GM19238 (cell line): Measurements from ENCODE around the gene MTX2.
"Not testable (repeated sequence)": the region's sequence is repeated elsewhere in the genome, so short reads cannot be mapped to it uniquely, and the experiment has no call there.

Experiments
- DNase-seq: peaks from one replicate; pipeline ENCODE4 v3.0.0; 2011; ENCODE audit warnings: low spot score; ENCODE audit not compliant: insufficient read length

Gene MTX2

GRCh38 chr2:176285321-176285720 is 16.1 kb downstream of the MTX2 start:
- no peak for DNase-seq

GRCh38 chr2:176291335-176291734 is 22.1 kb downstream of the MTX2 start:
- no peak for DNase-seq

GRCh38 chr2:176291809-176292283 is 22.6 kb downstream of the MTX2 start:
- DNase-seq = no peak

GRCh38 chr2:176292608-176293007 is 23.4 kb downstream of the MTX2 start:
- DNase-seq = no peak

- no peak for DNase-seq
Measured at GRCh38 chr2:176293334-176293733, 24.1 kb downstream of the MTX2 start.

GRCh38 chr2:176297067-176297466 is 27.8 kb downstream of the MTX2 start:
- DNase-seq = no peak

GRCh38 chr2:176297737-176298136 is 28.5 kb downstream of the MTX2 start:
- no peak for DNase-seq

GRCh38 chr2:176306020-176306419 is 36.8 kb downstream of the MTX2 start:
- DNase-seq = not testable (repeated sequence)

- no peak for DNase-seq
Measured at GRCh38 chr2:176317199-176317598, 48.0 kb downstream of the MTX2 start.

GRCh38 chr2:176317623-176318065 is 48.4 kb downstream of the MTX2 start:
- DNase-seq = no peak

GRCh38 chr2:176321916-176322315 is 52.7 kb downstream of the MTX2 start:
- no peak for DNase-seq

GRCh38 chr2:176324862-176325261 is 55.6 kb downstream of the MTX2 start:
- no peak for DNase-seq

- DNase-seq = no peak
Measured at GRCh38 chr2:176325732-176326131, 56.5 kb downstream of the MTX2 start.

GRCh38 chr2:176328149-176328548 is 58.9 kb downstream of the MTX2 start:
- no peak for DNase-seq

GRCh38 chr2:176330612-176331011 is 61.4 kb downstream of the MTX2 start:
- no peak for DNase-seq

- DNase-seq = no peak
Measured at GRCh38 chr2:176331646-176332045, 62.4 kb downstream of the MTX2 start.

- no peak for DNase-seq
Measured at GRCh38 chr2:176334729-176335128, 65.5 kb downstream of the MTX2 start.

GRCh38 chr2:176338395-176338794 is 69.2 kb downstream of the MTX2 start:
- DNase-seq = no peak

GRCh38 chr2:176339208-176339607 is 70.0 kb downstream of the MTX2 start:
- DNase-seq = no peak

- DNase-seq = no peak
Measured at GRCh38 chr2:176356251-176356650, 87.0 kb downstream of the MTX2 start.

GRCh38 chr2:176364273-176364977 is 95.2 kb downstream of the MTX2 start:
- DNase-seq = no peak

GRCh38 chr2:176368349-176368748 is 99.1 kb downstream of the MTX2 start:
- DNase-seq = no peak

- DNase-seq = no peak
Measured at GRCh38 chr2:176370467-176371171, 101.4 kb downstream of the MTX2 start.
